ENCODE measurements around the gene STX17. TPM values are rescaled to one million over a fixed set of nuclear protein-coding genes. Genes with fewer than 3 reads are reported as not detected.

The STX17 gene
- total RNA-seq, result 10 to 100 TPM; 35.5 to 40.0 TPM

DNA sequence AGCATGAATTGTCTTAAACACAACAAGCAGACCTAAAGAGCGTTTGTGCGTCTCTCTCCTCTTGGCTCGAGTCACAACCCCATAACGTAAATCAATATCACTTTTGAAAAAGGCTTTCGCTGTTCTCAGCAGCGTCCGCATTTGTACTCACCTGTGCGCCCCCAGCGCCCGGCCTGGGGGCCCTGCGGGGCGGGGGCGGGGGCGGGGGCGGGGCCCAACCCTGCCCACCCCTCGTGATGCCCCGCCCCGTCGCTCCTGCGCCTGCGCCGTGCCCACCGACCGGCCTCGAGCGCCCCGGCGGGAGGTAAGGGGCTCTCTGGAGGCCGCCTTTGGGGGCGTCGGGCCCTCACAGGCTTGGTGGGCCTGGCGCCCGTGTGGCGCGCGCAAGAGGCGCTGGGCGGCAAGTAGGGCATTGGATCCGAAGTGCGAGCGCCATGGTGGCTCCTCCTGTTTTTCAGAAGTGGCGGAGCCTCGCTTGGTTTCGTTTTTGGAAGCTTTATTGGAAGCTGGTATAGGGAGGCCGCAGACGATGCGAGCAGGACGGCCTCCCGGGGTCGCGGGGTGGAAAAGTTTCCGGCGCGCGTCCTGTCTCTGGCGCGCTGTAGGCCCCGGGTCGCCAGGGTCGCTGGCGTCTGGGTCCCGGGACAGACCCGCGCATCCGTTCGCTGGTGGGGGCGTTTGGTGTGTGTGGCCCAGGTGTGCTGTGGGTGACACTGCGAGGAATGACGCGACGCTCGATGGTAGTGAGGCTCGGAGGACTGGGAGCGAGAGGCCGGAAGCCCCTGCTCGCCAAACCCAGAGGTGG, at the start of gene STX17:
STX17 (plus strand) TSS at position 252 of the 805 bp plus-strand sequence. CDS start 8,586 bp downstream, outside the sequence.

Other genes starting within 250 kb of the STX17 start
- gene NR4A3, start 84.8 kb upstream of the STX17 start, total RNA-seq, result under 1 TPM; 0.24 to 0.48 TPM
- 10 to 100 TPM; 16.0 to 16.3 TPM for gene ERP44, start 192.3 kb downstream of the STX17 start, total RNA-seq
- 10 to 100 TPM; 14.8 to 15.0 TPM for gene INVS, start 192.6 kb downstream of the STX17 start, total RNA-seq

All from activated naive CD4-positive, alpha-beta T cell treated with anti-CD3 and anti-CD28 coated beads, Interleukin-2, amount 10 ng/mL, durations not matched to agents 5 hours and 36 hours (primary cell).